HepG2 (cell line): ENCODE results near the gene COG1. TPM values are rescaled to one million over a fixed set of nuclear protein-coding genes. Genes with fewer than 3 reads are reported as not detected.

Experiments
- ISX ChIP-seq: sonication (generic); formaldehyde crosslinking; conservative IDR thresholded peaks from 2 replicates; pipeline ENCODE4 v1.5.0; 2020; ENCODE audit warnings: missing genetic modification reagents
- KDM5A ChIP-seq: fragments of 200-600 bp; sonication (generic); IDR thresholded peaks from 2 replicates; pipeline ENCODE4 v1.7.0; 2018; ENCODE audit warnings: antibody characterized with exemption, mild to moderate bottlenecking, low read length, borderline replicate concordance
- MED8 ChIP-seq: sonication (generic); formaldehyde crosslinking; IDR thresholded peaks from 2 replicates; pipeline ENCODE4 v1.8.1; 2023; ENCODE audit warnings: mild to moderate bottlenecking, missing genetic modification reagents; ENCODE audit not compliant: insufficient replicate concordance
- NFE2L2 ChIP-seq: fragments of 150-350 bp; IDR thresholded peaks from 2 replicates; pipeline ENCODE4 v1.6.1; 2014; ENCODE audit warnings: low read length
- PHF8 ChIP-seq: sonication (generic); formaldehyde crosslinking; IDR thresholded peaks from 2 replicates; pipeline ENCODE4 v1.5.0; 2020; ENCODE audit warnings: missing genetic modification reagents
- RFX5 ChIP-seq: IDR thresholded peaks from 2 replicates; pipeline ENCODE4 v1.6.1; 2011; ENCODE audit warnings: low read depth, low read length, improper control_type of control experiment
- RFXANK ChIP-seq: IDR thresholded peaks from 2 replicates; pipeline ENCODE4 v1.6.1; 2016
- SPEN ChIP-seq: sonication (generic); formaldehyde crosslinking; IDR thresholded peaks from 2 replicates; pipeline ENCODE4 v1.5.1; 2020; ENCODE audit warnings: low read depth, mild to moderate bottlenecking, missing genetic modification reagents
- ZBTB4 ChIP-seq: sonication (generic); formaldehyde crosslinking; IDR thresholded peaks from 2 replicates; pipeline ENCODE4 v1.4.0; 2020; ENCODE audit warnings: missing genetic modification reagents, mild to moderate bottlenecking, borderline replicate concordance
- ZC3H4 ChIP-seq: sonication (generic); formaldehyde crosslinking; IDR thresholded peaks from 2 replicates; pipeline ENCODE4 v1.4.0; 2020; ENCODE audit warnings: missing genetic modification reagents, borderline replicate concordance
- ZFP1 ChIP-seq: IDR thresholded peaks from 2 replicates; pipeline ENCODE4 v1.6.1; 2016
- ZNF101 ChIP-seq: sonication (generic); formaldehyde crosslinking; IDR thresholded peaks from 2 replicates; pipeline ENCODE4 v1.4.0; 2020; ENCODE audit warnings: mild to moderate bottlenecking, low read depth, missing genetic modification reagents, borderline replicate concordance
- ZNF160 ChIP-seq: sonication (generic); formaldehyde crosslinking; IDR thresholded peaks from 2 replicates; pipeline ENCODE4 v1.8.0; 2022; ENCODE audit warnings: mild to moderate bottlenecking, inconsistent platforms, missing genetic modification reagents
- ZNF44 ChIP-seq: sonication (generic); formaldehyde crosslinking; IDR thresholded peaks from 2 replicates; pipeline ENCODE4 v1.5.1; 2020; ENCODE audit warnings: mild to moderate bottlenecking, missing genetic modification reagents
- ZNF569 ChIP-seq: sonication (generic); formaldehyde crosslinking; IDR thresholded peaks from 2 replicates; pipeline ENCODE4 v1.5.0; 2020; ENCODE audit warnings: mild to moderate bottlenecking, missing genetic modification reagents, moderate library complexity, borderline replicate concordance
- ZNF576 ChIP-seq: sonication (generic); formaldehyde crosslinking; IDR thresholded peaks from 2 replicates; pipeline ENCODE4 v1.4.0; 2020; ENCODE audit warnings: mild to moderate bottlenecking, missing genetic modification reagents
- ZNF710 ChIP-seq: sonication (generic); formaldehyde crosslinking; IDR thresholded peaks from 2 replicates; pipeline ENCODE4 v1.5.0; 2020; ENCODE audit warnings: mild to moderate bottlenecking, missing genetic modification reagents, borderline replicate concordance
- ZNF792 ChIP-seq: IDR thresholded peaks from 2 replicates; pipeline ENCODE4 v1.6.1; 2016
- ZNF850 ChIP-seq: sonication (generic); formaldehyde crosslinking; conservative IDR thresholded peaks from 2 replicates; pipeline ENCODE4 v1.9.0; 2021; ENCODE audit warnings: mild to moderate bottlenecking, missing genetic modification reagents
- polyA plus RNA-seq, 8 experiments: library from polyadenylated mRNA; depleted of rRNA in 3 of 8; stranded (reverse) in 7 of 8; unstranded in 1 of 8; fragments of >200 nt; fragmentation: Illumina TruSeq in 4 of 8; extraction: Trizol in 4 of 8; gene quantifications; 2 replicates each; pipeline versions ENCODE4 v1.2.1 to v1.2.3, GENCODE V29; 2011 to 2016; ENCODE audit warnings: low read depth in 4 of 8, missing spikeins in 1 of 8, mixed read lengths in 1 of 8; ENCODE audit not compliant: insufficient read depth in 1 of 8
- total RNA-seq, 5 experiments: library from RNA; depleted of rRNA; stranded (reverse); fragments of >200 nt; fragmentation: Illumina TruSeq; extraction: Trizol; gene quantifications; 2 replicates each; pipeline ENCODE4 v1.2.3, GENCODE V29; 2016; ENCODE audit warnings: low read depth in 1 of 5

The COG1 gene
- total and polyA plus RNA-seq, 2 of the 13 experiments (the other 11 are each of a cell fraction or from before 2014, with no cell fraction given): 36.6 to 39.7 TPM

GRCh38 chr17:73231841-73232586 is 39.2 kb downstream of the COG1 start (continued):
- TF ChIP-seq ZNF850 (CRISPR knock-in tag) (peak; percentile 66; the same call in 1 of the 2 replicates), RFXANK (CRISPR knock-in tag) (peak; percentile 44; the same call in 1 of the 2 replicates), ZNF710 (CRISPR knock-in tag) (peak; percentile 70; the same call in 1 of the 2 replicates), KDM5A (no peak), ZNF160 (CRISPR knock-in tag) (peak; percentile 82; the same call in 1 of the 2 replicates), ZNF576 (no peak), ZNF569 (CRISPR knock-in tag) (0 out of 2 replicates have a peak, but pooled peaks have one; percentile 91), SPEN (peak; percentile 85), ZNF792 (CRISPR knock-in tag) (peak; percentile 76; the same call in 1 of the 2 replicates), ZBTB4 (no peak), MED8 (CRISPR knock-in tag) (peak; percentile 45), ZNF101 (CRISPR knock-in tag) (0 out of 2 replicates have a peak, but pooled peaks have one; percentile 40), ISX (CRISPR knock-in tag) (no peak), ZNF44 (CRISPR knock-in tag) (peak; percentile 93), NFE2L2 (no peak), RFX5 (no peak), ZFP1 (no peak), ZC3H4 (0 out of 2 replicates have a peak, but pooled peaks have one; percentile 72), PHF8 (CRISPR knock-in tag) (peak; percentile 86)
